HG03280 (cell line): ENCODE results near the gene NDRG3.

Experiments
- ATAC-seq: cut with Tn5 transposase; IDR thresholded peaks from one replicate; pipeline ENCODE4 v1.9.1; 2021; ENCODE audit warnings: mild to moderate bottlenecking, moderate library complexity; ENCODE audit not compliant: unreplicated experiment

NDRG3 gene

GRCh38 chr20:36761125-36761524, 15.2 kb upstream of the NDRG3 start:
- ATAC-seq: no peak

- no peak for ATAC-seq
These were observed 14.8 kb upstream of the NDRG3 start for GRCh38 chr20:36760647-36761046.

- ATAC-seq: no peak
These were observed 12.4 kb upstream of the NDRG3 start for GRCh38 chr20:36758276-36758675.

- no peak for ATAC-seq
These were observed 10.6 kb upstream of the NDRG3 start for GRCh38 chr20:36756496-36756895.

- no peak for ATAC-seq
These were observed 8.8 kb upstream of the NDRG3 start for GRCh38 chr20:36754656-36755222.

GRCh38 chr20:36752582-36752981, 6.7 kb upstream of the NDRG3 start:
- ATAC-seq: no peak

- peak; percentile 6 for ATAC-seq
These were observed 510 bp downstream of the NDRG3 start for GRCh38 chr20:36745234-36745926.

GRCh38 chr20:36744764-36745191, 1.1 kb downstream of the NDRG3 start:
- no peak for ATAC-seq

GRCh38 chr20:36744243-36744642, 1.6 kb downstream of the NDRG3 start:
- ATAC-seq: no peak

- no peak for ATAC-seq
These were observed 3.3 kb downstream of the NDRG3 start for GRCh38 chr20:36742558-36742957.

- no peak for ATAC-seq
These were observed 4.8 kb downstream of the NDRG3 start for GRCh38 chr20:36741072-36741471.

GRCh38 chr20:36737183-36737499, 8.7 kb downstream of the NDRG3 start:
- no peak for ATAC-seq

- no peak for ATAC-seq
These were observed 9.3 kb downstream of the NDRG3 start for GRCh38 chr20:36736451-36737182.

GRCh38 chr20:36732456-36732855, 13.4 kb downstream of the NDRG3 start:
- ATAC-seq: no peak

GRCh38 chr20:36728986-36729385, 16.9 kb downstream of the NDRG3 start:
- no peak for ATAC-seq

GRCh38 chr20:36726168-36726567, 19.7 kb downstream of the NDRG3 start:
- no peak for ATAC-seq

GRCh38 chr20:36720510-36720909, 25.4 kb downstream of the NDRG3 start:
- ATAC-seq: no peak

GRCh38 chr20:36717657-36718056, 28.2 kb downstream of the NDRG3 start:
- ATAC-seq: no peak

- ATAC-seq: no peak
These were observed 28.9 kb downstream of the NDRG3 start for GRCh38 chr20:36717021-36717420.

- ATAC-seq: no peak
These were observed 33.1 kb downstream of the NDRG3 start for GRCh38 chr20:36712775-36713174.

GRCh38 chr20:36709126-36709525, 36.8 kb downstream of the NDRG3 start:
- no peak for ATAC-seq

- ATAC-seq: no peak
These were observed 42.4 kb downstream of the NDRG3 start for GRCh38 chr20:36703530-36703929.
